MM.1S (cell line): ENCODE data around the gene ANKRD44.

Experiments used
- CTCF ChIP-seq: fragments of 300-600 bp; sonication (generic); IDR thresholded peaks from 2 replicates; pipeline ENCODE4 v1.5.1; 2016; ENCODE audit warnings: antibody characterized with exemption, low read length, mixed read lengths
- EZH2phosphoT487 ChIP-seq: fragments of 300-600 bp; sonication (generic); IDR thresholded peaks from 2 replicates; pipeline ENCODE4 v1.6.1; 2018; ENCODE audit warnings: antibody characterized with exemption, low read length

GRCh38 chr2:197276156-197276555 is 34.4 kb downstream of the ANKRD44 start:
- TF ChIP-seq CTCF (no peak), EZH2phosphoT487 (no peak)
